CD4-positive, alpha-beta T cell treated with Interleukin-4 for 1 hour (primary cell): ENCODE results near the gene TMEM185B.
"Not testable (repeated sequence)": the region's sequence is repeated elsewhere in the genome, so short reads cannot be mapped to it uniquely, and the experiment has no call there.

Source experiments
- DNase-seq, 2 donors: peaks; one replicate each; pipeline ENCODE4 v3.0.0-alpha.2; 2020 to 2022

TMEM185B gene

DNA sequence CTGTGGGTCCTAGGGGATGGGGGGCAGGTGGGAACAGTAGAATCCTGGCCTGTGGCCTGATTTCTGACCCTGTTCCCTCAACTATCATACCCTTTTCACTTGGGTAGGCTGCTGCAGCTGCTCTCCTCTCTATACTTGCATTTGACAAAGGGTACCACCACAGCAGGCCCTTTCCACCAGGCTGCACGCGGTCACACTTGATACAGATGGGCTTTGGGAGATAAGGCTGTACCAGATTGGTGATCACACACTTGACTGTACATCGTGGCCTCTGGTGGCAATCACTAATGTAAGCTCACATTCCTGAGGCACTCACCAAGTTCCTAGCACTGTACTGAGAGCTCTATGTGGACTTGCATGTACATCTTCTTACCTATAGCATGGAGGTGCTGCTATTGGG is 27.9 kb upstream of the TMEM185B start:
- DNase-seq, result no peak

DNA sequence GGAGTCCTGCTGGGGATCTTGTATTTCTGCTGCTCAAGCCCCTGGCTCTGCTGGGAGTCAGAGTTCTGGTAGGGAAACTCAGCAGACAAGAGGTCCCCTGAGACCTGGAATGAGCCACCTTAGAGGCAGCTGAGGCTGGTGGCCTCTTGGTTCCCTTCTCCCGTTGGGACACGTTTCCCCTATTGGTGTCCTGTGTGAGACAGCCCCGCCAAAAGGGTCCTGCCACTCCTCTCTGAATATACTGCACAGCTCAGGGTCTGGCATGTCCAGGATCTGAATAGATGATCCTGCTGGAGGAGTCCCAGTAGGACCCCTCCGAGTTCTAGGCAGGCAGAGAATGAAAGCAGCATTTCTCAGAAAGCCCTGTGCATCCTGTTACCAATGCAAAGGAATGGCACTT is 27.4 kb upstream of the TMEM185B start:
- no peak for DNase-seq

DNA sequence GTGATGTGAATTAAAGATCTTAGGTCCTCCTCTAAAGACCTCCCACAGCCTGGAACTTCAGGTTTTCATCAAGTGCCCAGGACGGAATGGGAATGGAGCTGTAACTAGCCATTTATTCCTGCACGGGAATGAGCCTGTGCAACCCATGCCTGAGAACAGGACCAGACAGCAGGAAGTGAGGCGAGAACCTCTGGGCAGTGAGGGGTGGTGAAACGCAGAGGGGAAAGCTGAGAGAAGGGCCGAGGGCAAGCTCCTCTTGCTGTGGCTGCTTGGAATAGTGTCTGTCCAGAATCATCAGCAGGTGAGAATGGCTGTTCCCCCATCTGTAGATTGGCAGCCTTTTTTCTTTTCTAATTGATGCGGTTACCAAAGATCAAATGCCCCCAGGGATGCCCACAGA is 24.7 kb upstream of the TMEM185B start:
- no peak for DNase-seq

DNA sequence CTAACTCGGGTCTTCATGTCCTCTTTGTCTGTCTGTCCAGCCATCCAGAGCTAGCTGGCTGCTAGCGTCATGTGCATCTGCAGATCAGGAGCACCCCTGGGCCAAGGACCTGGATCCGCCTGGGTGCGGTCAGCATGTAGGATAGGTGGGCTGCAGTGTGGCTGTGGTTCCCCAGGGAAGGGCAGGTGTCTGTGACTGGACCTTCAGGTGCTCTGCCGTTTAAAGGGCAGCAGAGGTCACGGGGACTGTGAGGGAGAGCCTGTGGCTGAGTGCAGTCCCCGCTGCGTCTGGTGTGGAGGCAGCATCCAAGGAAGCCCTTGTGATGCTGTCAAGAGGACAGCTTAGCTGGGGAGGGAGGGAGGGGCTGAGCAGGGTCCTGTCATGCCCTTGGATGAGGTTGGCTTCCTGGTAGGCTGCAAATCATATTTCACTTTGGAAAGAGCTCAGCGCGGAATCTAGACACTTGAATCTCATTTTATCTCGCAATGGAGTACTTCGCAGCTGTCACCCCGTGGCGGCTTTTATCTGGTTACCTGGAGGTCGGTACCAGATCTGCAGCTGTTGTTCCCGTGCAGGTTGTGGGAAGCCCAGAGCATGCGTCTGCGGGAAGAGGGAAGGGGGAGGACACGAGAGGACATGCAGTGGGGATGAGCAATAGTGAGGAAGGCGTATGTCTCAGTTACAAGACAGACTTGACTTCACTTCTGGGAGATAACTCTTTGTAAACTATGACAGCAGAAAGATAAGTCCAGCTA is 23.5 kb upstream of the TMEM185B start:
- DNase-seq, result no peak

DNA sequence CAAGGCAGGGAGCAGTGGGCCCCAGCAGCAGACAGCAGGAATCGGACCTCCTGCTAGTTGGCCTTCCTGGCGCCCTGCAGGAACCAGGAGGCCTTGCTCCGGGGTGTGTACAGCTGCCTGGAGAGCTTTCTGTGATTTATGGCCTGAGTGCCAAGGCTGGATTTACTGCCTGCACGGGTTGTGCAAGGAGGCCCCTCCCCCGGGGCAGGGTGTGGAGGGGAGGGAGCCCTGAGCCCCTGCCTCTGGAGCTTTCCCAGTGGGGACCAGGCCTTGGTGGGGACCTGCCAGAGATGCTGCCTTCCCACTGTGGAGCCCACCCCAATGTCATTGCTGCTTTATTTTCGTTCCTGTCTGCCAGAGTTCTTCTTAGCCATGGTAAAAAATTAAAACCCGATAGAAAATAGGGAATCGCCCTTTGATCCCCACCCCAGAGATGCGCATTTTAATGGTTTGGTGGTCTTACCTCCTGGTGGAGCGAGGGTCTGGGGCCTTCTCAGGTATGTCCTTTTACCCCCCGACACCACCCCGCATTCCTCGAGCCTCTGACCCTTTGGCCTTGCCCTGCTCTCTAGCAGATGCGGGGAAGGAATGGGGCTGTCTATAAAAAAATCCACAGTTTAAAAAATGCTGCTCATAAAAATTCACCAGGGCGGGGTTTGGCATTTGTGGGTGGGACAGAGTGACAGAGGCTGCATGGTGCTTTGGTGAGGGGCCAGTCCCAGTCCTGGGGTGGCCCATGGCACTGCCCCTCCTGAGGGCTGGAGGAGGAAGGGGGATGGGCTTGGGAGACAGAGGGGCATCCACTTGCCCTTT is 22.5 kb upstream of the TMEM185B start:
- no peak for DNase-seq

DNA sequence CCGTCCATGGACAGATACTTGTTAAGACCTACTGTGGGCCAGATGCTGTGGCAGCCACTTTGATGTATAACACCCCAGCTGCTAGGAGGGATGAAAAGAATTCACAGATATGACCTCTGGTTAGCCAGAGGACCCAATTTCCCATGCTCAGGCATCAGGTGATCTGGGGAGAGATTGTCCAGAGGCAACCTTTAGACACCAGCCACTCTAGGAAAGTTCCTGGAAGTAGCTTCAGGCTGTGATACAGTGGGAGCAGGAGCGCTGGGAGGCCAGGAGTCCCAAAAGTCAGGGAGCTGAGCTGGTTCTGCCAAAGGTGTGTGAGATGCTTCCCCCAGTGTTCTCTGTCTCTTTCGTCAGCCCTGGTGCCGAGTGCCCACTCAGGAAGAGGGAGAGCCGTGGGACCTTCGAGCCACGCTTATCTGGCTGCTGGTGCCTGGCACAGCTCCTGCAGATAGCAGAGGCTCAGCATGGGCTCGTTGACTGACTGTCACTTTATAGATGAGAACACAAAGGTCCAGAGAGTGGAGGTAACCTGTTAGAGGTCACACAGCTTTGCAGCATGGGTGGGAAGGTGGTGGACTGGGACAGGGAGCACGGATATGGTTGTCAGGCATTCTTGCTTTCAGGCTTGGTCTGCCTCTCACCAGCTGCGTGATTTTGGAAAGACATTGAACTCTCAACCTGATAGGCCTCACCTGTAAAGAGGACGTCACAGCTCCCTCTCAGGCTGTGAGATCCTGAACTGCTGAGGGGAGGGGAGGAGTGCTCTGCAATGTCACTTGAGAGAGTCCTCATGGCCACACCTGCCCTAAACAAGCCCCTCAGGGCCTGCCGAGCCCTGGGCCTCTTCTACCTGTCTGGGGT is 21.7 kb upstream of the TMEM185B start:
- DNase-seq, result no peak

DNA sequence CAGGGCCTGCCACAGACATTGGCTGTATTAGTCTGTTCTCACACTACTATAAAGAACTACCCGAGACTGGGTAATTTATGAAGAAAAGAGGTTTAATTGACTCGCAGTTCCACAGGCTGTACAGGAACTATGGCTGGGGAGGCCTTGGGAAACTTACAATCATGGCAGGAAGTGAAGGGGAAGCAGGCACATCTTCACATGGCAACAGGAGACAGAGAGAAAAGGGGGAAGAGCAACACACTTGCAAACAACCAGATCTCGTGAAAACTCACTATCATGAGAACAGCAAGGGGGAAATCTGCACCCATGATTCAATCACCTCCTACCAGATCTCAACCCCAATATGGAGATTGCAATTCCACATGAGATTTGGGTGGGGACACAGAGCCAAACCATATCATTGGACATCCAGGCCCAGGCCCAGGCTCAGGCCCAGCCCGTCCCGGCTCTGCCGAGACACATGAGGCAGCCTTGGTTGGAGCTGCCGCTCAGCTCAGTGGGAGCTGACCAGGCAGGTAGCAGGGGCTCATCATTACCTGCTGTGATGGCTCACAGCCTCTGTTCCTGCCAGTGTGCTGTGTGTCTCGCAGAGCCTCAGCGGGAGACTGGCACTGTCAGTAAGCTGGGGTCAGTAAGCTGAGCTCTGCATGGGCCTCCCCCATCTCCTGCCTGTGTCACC is 20.8 kb upstream of the TMEM185B start:
- no peak for DNase-seq

DNA sequence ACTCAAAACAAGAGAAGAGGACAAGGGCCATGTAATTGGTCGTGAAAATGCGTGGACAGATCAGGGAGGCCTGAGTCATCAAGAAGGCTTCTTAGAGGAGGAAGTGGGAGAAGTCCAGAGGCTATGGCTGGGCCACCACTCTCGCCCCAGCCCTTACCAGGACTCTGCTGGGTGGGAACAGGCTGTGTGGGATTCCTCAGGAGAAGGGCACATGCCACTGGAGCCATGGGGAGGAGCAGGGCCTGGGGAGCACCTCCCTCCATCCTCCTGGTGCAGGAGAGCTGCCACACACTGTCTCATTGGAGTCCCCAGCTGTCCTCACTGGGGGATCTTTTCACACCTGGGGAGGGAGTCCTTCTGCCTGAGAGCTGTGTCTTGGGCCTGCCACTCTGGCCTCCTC is 20.0 kb upstream of the TMEM185B start:
- DNase-seq, result no peak

DNA sequence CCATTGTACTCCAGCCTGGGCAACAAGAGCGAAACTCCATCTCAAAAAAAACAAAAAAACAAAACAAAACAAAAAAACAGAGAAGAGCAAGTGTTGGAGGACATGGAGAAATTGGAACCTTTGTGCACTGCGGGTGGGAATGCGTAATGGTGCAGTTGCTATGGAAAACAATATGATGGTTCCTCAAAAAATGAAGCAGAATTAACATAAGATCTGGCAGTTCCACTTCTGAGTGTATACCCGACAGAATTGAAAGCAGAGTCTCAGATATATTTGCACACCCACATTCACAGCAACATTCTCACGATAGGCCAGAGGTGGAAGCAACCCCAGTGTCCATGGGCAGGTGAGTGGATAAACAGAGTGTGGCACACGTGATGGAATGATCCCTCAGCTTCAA is 18.5 kb upstream of the TMEM185B start:
- no peak for DNase-seq

DNA sequence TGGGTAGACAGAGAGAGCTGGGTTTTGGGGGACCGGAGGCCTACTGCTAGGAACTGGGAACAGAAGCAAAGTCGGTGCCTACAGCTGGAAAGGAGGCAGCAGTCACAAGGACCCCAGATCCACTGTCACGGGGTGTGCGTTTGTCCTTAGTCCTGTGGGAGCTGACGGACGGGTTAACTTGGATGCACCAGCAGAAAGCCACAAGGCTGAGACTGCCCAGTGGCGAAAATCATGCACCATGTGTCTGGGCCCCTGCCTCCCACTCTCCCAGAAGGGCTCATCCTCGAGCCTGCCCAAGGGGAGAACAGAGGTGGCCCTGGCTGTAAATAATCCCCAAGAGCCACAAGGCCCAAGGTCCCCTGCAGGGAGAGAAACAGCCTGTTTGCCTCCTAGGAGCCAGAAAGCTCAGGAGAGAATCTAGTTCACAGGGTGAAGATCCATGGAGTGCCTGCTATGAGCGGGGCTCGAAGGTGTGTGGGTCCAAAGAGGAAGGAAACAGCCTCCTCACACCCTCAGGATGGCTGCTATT is 17.8 kb upstream of the TMEM185B start:
- no peak for DNase-seq

DNA sequence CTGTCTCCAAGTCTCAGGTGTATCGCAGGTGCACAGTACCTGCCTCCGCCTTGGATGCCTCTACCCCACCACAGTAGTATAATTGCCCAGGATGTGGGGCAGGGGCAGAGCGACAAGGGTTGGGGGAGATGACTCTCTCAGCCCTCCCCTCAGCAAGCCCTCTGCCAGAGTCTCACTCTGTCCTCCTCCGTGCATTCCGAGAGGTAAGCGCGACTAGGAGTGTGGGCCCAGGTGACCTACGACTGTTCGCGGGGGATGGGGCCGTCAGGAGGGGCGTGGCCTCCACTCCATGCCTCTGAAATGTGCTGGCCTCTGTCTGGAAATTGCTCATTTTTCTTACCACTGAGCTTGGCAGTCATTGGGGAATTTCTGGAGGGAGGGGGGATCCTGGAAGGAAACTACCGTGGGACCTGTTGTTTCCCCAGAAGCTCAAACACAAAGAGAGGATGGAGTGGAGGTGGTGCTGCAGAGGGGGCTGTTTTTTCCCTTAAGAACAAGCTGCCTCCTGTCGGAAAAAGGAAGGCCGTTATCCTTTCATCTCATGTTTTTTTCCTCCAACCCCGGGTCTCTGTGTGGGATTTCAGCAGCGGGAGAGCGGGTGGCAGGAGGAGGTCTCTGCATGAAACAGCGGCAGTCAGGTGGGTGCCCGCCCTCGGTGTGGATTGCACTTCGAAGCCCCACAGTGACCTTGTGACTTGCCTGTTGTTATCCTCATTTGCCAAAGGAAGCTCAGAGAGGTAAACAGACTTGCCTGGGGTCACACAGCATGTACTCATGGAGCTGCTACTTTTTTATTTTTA is 16.5 kb upstream of the TMEM185B start:
- DNase-seq, result no peak

DNA sequence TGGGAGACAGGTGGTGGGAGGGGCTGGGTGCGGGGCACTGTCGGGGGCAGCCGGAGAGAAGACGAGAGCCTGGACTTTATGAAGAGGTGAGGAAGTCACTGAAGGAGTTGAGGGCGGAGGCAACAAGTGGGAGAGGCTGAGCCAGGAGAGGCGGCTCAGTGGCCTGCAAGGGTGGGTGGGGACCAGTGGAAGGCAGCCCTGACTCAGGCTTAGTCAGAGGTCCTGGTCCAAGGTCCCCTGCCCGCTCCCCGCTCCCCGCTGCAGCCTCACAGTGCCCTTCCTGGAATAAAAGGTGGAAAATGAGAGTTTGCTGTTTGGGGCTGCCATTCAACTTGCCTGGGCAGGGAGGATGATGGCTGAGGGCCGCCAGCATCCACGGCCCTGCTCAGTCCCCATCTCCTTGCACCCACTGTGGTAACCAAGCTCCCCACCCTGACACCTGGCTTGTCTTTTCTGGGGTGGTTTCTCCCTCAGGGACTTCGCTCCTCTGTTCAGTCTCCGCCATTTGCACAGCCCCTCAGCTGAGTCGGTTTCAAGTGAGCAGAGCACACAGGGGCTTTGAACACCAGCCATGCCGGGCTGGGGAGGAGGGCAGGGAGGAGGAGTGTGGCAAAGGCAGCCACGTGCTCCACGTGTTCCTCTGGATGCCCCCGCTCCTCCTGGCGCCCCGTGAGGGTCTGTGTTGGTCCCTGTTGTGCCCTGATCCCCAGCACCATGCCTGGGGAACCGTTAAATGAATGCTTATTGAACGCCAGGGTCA is 15.7 kb upstream of the TMEM185B start:
- DNase-seq, result no peak

DNA sequence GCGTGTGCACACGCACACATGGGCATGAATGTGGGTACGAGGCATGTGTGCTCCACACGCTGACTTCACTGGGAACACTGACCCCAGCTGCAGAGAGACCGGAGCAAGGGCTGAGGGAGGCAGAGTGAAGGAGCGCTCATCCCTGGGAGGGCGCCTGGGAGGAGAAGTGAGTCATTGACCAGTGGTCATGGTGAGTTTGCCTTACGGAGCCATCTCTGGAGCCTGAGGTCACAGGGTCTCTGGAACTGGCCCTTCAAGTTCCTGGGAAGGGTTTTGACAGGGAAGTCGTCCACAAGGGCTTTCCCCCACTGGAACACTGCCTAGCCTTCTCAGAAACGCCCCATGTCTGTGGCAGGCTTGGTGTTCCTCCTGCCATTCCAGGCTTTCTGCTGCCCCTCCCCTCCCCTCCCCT is 14.3 kb upstream of the TMEM185B start:
- DNase-seq, result no peak

DNA sequence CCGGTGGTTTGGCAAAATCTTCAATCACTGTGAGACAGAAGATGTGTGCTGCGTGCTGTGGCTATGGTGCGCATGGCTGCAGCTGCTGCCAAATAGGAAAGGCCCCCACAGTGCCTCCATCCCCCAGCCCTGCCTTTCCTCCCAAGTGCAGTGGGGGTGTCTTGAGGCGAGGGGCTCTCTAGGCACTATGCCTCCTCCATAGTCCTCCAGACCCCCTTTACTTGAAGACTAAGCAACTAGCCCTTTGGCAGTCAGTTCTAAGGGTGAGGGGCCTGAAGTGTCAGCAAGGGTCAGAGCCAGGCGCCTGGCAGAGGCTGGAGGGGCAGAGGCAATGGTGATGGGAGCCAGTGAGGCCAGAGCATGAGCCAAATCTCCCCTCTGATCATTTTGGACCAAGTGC is 13.6 kb upstream of the TMEM185B start:
- DNase-seq, result no peak

DNA sequence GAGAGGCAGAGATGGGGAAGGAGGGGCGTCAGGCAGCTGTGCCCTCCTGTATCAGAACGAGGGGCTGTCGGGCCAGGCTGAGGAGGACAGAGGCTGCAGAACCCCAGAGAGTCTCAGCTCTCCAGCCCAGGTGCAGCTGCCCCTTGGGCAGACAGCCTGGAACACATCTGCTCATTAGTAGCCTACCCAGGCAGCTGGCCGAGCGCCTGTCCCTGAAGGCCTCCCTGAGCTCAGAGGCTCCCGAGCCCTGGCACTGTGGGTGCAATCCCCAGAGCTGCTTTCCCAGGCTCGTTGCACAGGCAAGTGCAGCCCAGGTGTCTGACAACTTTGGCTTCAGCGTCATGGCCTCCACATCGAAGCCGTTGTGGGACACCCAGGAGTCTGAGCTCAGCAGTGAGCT is 13.1 kb upstream of the TMEM185B start:
- no peak for DNase-seq

DNA sequence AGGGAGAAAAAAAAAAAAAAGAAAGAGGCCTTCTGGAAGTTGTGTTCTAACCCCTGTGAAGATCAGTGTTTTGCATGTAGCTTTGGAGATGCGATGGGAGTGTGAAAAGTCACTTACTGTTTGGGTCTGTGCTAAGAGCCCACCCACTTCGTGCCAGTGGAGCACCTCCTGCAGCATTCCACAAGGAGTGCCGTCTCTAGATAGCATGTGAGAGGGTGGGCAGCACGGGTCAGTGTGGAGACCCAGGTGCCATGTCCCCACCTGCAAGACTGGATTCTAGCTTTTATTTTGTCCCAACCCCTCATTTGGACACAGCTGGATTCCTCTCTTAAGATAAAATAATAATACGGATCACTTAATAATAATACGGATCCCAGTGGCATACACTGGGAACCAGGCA is 12.5 kb upstream of the TMEM185B start:
- DNase-seq, result no peak

DNA sequence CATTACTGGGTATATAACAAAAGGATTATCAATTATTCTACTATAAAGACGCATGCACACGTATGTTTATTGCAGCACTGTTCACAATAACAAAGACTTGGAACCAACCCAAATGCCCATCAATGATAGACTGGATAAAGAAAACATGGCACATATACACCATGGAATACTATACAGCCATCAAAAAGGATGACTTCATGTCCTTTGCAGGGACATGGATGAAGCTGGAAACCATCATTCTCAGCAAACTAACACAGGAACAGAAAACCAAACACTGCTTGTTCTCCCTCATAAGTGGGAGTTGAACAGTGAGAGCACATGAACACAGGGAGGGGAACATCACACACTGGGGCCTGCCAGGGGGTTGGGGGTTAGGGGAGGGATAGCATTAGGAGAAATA is 12.0 kb upstream of the TMEM185B start:
- DNase-seq, result not testable (repeated sequence)

DNA sequence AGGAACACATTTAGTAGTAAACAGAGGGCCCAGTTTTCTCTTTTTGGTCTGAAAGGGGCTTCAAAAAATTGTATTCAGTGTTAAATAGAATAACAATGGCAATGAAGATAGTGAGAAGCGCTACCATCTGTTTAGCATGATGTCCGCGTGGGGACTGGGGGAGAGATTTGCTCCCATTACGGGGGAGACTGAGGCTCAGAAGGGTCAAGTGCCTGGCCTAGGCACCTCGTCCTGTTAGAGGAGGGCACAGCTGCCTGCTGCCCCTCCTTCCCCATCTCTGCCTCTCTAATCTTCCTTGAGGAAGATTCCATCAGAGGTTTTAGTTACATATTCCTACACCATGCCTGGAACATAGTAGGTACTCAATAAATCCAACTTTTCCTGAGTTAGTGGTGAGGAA is 10.1 kb upstream of the TMEM185B start:
- DNase-seq, result no peak

DNA sequence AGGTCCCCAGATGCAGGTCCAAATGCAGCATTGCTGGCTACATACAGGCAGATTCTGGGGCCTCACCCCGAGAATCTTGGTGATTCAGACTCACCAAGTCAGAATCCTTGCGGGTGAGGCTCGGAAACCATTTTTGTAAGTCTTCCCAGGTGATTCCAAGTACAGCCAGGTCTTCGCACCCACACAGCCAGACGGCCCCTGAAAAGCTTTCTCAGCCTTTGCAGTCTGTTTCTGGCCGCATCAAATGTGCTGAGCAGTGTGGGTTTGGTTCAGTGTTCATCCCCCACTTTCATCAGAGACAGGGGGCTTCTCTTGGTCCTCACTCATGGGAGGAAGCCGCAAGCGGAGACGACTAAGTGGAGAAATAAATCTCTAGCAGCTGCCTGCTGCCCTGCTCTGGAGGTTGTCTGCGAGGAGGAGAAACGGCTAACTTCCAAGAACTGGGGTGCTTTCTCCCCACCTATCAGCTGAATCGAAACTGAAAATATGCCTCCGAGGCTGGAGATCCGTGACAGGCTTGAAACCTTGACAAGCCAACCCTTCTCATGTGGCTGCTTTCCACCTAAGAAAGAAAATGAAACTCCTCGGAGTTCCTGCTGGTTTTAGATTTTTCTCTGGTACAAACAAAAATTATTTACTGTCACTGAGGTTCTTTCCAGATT is 8.9 kb upstream of the TMEM185B start:
- DNase-seq, result peak; percentile 75 to 85

DNA sequence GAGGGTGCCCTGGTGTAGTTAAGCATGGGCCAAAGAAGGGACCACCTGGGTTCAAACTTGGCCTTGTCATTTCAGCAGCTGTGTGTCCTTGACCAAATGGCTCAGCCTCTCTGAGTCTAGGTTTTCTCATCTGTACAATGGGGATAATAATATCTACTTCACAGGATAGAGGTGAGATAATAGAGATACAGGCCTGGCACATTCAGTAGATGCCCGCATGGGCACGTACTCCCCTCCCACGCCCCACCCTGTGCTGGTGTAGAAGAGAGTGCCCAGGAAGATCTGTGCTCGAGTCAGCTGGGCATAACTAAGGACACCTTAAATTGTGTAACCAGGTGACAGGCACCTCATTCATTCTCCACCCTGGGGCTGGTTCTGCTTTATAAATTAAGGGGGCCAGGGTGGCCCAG is 8.4 kb upstream of the TMEM185B start:
- DNase-seq, result peak in 1 of 2 donors; percentile 11
